Measurements from ENCODE around the gene BUD13.

DNA sequence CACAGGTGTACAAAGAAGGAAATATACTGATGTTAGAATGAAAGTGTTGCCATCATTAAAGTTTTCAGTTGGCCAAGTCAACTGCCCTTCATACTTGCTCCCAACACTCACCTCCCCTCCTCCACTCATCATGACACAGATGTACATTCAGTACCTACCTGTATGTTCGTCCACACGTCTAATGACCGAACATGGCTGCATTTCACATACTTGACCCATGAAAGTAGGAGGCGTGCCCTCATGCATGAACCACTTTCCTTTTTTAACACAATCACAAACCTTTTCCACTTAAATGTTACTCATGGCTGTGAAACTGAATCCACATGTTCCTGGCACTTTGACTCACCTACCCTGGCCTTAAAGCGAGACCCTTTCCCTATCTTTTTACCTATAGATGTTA is 3.2 kb upstream of the BUD13 start:
- TF ChIP-seq, protein P1, sequence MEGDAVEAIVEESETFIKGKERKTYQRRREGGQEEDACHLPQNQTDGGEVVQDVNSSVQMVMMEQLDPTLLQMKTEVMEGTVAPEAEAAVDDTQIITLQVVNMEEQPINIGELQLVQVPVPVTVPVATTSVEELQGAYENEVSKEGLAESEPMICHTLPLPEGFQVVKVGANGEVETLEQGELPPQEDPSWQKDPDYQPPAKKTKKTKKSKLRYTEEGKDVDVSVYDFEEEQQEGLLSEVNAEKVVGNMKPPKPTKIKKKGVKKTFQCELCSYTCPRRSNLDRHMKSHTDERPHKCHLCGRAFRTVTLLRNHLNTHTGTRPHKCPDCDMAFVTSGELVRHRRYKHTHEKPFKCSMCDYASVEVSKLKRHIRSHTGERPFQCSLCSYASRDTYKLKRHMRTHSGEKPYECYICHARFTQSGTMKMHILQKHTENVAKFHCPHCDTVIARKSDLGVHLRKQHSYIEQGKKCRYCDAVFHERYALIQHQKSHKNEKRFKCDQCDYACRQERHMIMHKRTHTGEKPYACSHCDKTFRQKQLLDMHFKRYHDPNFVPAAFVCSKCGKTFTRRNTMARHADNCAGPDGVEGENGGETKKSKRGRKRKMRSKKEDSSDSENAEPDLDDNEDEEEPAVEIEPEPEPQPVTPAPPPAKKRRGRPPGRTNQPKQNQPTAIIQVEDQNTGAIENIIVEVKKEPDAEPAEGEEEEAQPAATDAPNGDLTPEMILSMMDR (conservative IDR thresholded peaks at IDR 0.05; ENCODE audit: low read depth, low read length) = no peak
- no peak for TF ChIP-seq EZH2 (IDR thresholded peaks at IDR 0.05; ENCODE audit: borderline replicate concordance, low read depth, low read length, poor library complexity, severe bottlenecking)
